ENCODE results near the gene CUL4B. TPM values are rescaled to one million over a fixed set of nuclear protein-coding genes. Genes with fewer than 3 reads are reported as not detected.
"Not testable (repeated sequence)": the region's sequence is repeated elsewhere in the genome, so short reads cannot be mapped to it uniquely, and the experiment has no call there.

The CUL4B gene
- total RNA-seq, 1 experiment from 2014 or later = 38.9 TPM

DNA sequence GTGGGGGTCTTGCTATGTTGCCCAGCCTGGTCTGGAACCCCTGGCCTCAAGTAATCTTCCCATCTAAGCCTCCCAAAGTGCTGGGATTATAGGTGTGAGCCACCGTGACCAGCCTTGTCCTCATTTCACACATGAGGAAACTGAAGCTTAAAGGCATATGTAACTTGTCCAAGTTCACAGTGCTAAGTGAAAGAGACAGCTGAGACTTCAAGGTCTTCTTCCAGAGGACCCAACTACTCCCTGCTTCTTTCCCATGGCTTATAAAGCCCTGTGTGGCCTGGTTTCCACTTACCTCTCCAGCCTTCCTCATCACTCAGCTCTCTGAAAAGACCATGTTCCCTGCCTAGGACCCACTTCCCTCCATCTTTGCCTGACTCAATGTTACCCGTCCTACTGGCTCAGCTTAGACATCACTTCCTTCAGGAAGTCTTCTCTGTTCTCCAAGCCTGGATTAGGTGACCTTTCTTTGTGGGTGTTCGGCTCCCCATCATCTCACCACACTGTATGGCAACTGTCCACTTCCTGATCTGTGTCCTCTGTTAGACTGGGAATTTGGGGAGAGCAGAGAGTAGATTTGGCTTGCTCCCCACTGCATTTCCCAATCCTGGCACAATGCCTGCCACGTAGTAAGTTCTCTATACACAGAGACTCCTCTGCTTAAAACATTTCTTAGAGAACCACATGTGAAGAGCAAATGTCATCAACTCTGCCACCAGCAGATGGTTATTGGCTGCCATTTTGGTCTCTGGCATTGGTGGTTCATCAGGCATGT is 61.3 kb downstream of the CUL4B start:
- no peaks in the 10 kb centered on the region for H3K9me3 Mint-ChIP-seq
- no peaks in the 10 kb centered on the region; the same call in 1 of the 2 replicates for H3K27me3 Mint-ChIP-seq (ENCODE audit: low read depth)
- no peak overlapping the region for H3K27ac Mint-ChIP-seq
- ATAC-seq (no peak), DNase-seq (ENCODE audit: low spot score) (no peak)
- TF ChIP-seq SP1 (CRISPR knock-in tag; conservative IDR thresholded peaks at IDR 0.05) (no peak), ZNF232 (CRISPR knock-in tag; IDR thresholded peaks at IDR 0.05) (no peak), NFYB (CRISPR knock-in tag; conservative IDR thresholded peaks at IDR 0.05; ENCODE audit: low read depth) (no peak)
- TF ChIP-seq, protein P1, sequence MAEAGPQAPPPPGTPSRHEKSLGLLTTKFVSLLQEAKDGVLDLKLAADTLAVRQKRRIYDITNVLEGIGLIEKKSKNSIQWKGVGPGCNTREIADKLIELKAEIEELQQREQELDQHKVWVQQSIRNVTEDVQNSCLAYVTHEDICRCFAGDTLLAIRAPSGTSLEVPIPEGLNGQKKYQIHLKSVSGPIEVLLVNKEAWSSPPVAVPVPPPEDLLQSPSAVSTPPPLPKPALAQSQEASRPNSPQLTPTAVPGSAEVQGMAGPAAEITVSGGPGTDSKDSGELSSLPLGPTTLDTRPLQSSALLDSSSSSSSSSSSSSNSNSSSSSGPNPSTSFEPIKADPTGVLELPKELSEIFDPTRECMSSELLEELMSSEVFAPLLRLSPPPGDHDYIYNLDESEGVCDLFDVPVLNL (CRISPR knock-in tag; IDR thresholded peaks at IDR 0.05; ENCODE audit: borderline replicate concordance, low read depth) = no peak
- TF ChIP-seq, protein P2, sequence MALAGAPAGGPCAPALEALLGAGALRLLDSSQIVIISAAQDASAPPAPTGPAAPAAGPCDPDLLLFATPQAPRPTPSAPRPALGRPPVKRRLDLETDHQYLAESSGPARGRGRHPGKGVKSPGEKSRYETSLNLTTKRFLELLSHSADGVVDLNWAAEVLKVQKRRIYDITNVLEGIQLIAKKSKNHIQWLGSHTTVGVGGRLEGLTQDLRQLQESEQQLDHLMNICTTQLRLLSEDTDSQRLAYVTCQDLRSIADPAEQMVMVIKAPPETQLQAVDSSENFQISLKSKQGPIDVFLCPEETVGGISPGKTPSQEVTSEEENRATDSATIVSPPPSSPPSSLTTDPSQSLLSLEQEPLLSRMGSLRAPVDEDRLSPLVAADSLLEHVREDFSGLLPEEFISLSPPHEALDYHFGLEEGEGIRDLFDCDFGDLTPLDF (CRISPR knock-in tag; IDR thresholded peaks at IDR 0.05) = no peak
- TF ChIP-seq, protein P3, sequence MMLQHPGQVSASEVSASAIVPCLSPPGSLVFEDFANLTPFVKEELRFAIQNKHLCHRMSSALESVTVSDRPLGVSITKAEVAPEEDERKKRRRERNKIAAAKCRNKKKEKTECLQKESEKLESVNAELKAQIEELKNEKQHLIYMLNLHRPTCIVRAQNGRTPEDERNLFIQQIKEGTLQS (CRISPR knock-in tag; conservative IDR thresholded peaks at IDR 0.05) = no peak
- TF ChIP-seq, protein P4, sequence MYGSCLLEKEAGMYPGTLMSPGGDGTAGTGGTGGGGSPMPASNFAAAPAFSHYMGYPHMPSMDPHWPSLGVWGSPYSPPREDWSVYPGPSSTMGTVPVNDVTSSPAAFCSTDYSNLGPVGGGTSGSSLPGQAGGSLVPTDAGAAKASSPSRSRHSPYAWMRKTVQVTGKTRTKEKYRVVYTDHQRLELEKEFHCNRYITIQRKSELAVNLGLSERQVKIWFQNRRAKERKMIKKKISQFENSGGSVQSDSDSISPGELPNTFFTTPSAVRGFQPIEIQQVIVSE (CRISPR knock-in tag; IDR thresholded peaks at IDR 0.05; ENCODE audit: borderline replicate concordance) = no peak
- CTCF ChIA-PET = interaction anchor here (0.7 to 2.2 kb wide), 3 partner anchors 13 to 164 kb away, joined by 3 to 8 read pairs (median 3); no protein-coding TSS in a partner anchor
- H3K4me3 Mint-ChIP-seq = no peak overlapping the region
- no peaks in the 10 kb centered on the region; the same call in 1 of the 2 replicates for H3K4me1 Mint-ChIP-seq
- H3K36me3 Mint-ChIP-seq = no peaks in the 10 kb centered on the region
- POLR2A ChIA-PET = no interaction called here

DNA sequence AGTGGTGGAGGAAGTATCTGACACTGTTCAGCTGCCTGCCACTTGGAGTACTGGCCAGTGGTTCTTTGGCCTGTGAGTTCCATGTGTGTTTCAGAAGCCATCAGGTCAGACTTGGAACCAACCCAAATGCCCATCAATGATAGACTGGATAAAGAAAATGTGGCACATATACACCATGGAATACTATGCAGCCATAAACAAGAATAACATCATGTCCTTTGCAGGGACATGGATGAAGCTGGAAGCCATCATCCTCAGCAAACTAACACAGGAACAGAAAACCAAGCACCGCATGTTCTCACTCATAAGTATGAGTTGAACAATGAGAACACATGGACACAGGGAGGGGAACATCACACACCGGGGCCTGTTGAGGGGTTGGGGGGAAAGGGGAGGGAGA is 70.6 kb downstream of the CUL4B start:
- CTCF ChIA-PET, H3K27ac Mint-ChIP-seq: not testable (repeated sequence)

DNA sequence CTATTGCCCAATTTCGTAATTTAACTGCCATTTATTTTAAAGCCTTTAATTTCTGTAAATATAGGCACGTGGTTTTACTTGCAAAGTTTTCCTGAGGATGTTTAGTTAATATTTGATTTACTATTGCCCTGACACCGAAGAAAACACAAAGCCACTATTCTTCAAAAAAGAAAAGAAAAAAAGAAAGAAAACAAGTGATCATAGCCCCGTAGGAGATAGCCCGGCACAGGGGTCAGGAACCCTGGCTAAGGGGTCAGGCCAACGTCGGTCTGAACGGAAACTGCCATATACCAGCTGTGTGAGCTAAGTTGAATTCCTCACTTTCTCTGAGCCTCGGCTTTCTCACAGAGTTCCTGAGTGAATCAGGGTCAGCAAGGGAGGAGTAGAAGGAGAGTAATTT is 74.0 kb downstream of the CUL4B start:
- ChIA-PET CTCF (interaction anchor here (1.0 to 1.6 kb wide), 9 partner anchors 12 to 181 kb away, joined by 3 to 14 read pairs (median 4); partner anchors contain the start of gene CUL4B), POLR2A (no interaction called here)
- ATAC-seq = no peak
- Mint-ChIP-seq H3K27ac (no peak overlapping the region), H3K27me3 (ENCODE audit: low read depth) (no peaks in the 10 kb centered on the region), H3K4me1 (no peaks in the 10 kb centered on the region), H3K4me3 (no peak overlapping the region), H3K9me3 (no peaks in the 10 kb centered on the region), H3K36me3 (no peaks in the 10 kb centered on the region)
- DNase-seq (ENCODE audit: low spot score) = no peak
- TF ChIP-seq, protein P5, sequence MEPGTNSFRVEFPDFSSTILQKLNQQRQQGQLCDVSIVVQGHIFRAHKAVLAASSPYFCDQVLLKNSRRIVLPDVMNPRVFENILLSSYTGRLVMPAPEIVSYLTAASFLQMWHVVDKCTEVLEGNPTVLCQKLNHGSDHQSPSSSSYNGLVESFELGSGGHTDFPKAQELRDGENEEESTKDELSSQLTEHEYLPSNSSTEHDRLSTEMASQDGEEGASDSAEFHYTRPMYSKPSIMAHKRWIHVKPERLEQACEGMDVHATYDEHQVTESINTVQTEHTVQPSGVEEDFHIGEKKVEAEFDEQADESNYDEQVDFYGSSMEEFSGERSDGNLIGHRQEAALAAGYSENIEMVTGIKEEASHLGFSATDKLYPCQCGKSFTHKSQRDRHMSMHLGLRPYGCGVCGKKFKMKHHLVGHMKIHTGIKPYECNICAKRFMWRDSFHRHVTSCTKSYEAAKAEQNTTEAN (CRISPR knock-in tag; IDR thresholded peaks at IDR 0.05) = no peak
- TF ChIP-seq ZNF423 (CRISPR knock-in tag; IDR thresholded peaks at IDR 0.05) = no peak
- TF ChIP-seq PRRX2 (CRISPR knock-in tag; IDR thresholded peaks at IDR 0.05) = no peak
- TF ChIP-seq IRF2 (CRISPR knock-in tag; IDR thresholded peaks at IDR 0.05; ENCODE audit: borderline replicate concordance, low read depth) = no peak
- no peak for TF ChIP-seq JAZF1 (CRISPR knock-in tag; IDR thresholded peaks at IDR 0.05)
- TF ChIP-seq ZNF671 (CRISPR knock-in tag; IDR thresholded peaks at IDR 0.05) = no peak
- TF ChIP-seq NR3C1 (CRISPR knock-in tag; conservative IDR thresholded peaks at IDR 0.05; ENCODE audit: low read depth) = no peak

More for the DNA sequence above, 70.6 kb downstream of the CUL4B start:
- DNase-seq (ENCODE audit: low spot score); H3K4me1 Mint-ChIP-seq; ATAC-seq; H3K27me3 Mint-ChIP-seq (ENCODE audit: low read depth); H3K4me3 Mint-ChIP-seq; H3K9me3 Mint-ChIP-seq; H3K36me3 Mint-ChIP-seq; POLR2A ChIA-PET: not testable (repeated sequence)
